SH-SY5Y (cell line): Measurements from ENCODE around the gene AGMO.

Experiments used
- GATA2 ChIP-seq: IDR thresholded peaks from 2 replicates; pipeline ENCODE4 v1.6.1; 2011; ENCODE audit warnings: mild to moderate bottlenecking, low read depth, low read length
- GATA3 ChIP-seq: IDR thresholded peaks from 2 replicates; pipeline ENCODE4 v1.6.1; 2011; ENCODE audit warnings: low read depth, mild to moderate bottlenecking, low read length, moderate library complexity

AGMO gene

GRCh38 chr7:15334536-15335263, 227.1 kb downstream of the AGMO start:
- no peak for TF ChIP-seq GATA2
- TF ChIP-seq GATA3: no peak

- no peak for TF ChIP-seq GATA2
- no peak for TF ChIP-seq GATA3
These were observed 228.9 kb downstream of the AGMO start for GRCh38 chr7:15332956-15333355.

DNA sequence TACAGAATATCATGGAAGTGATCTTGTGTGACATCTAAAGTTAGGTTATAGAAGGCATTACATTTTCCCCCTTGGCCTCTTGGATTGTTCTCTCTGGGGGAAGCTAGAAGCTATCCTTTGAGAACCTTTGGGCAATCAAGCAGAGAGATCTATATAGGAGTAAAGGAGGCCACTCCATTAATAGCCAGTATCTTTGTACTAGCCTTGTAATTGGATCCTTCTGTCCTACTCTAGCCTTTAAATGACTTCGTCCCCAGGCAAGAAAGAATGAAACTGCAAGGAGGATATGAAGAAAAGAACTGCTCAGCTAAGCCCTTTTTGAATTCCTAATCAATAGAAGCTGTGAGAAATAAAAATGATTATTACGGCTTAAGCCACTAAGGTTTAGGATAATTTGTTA, 230.9 kb downstream of the AGMO start:
- no peak for TF ChIP-seq GATA2
- no peak for TF ChIP-seq GATA3

GRCh38 chr7:15327001-15327400, 234.8 kb downstream of the AGMO start:
- no peak for TF ChIP-seq GATA3
- TF ChIP-seq GATA2: no peak

DNA sequence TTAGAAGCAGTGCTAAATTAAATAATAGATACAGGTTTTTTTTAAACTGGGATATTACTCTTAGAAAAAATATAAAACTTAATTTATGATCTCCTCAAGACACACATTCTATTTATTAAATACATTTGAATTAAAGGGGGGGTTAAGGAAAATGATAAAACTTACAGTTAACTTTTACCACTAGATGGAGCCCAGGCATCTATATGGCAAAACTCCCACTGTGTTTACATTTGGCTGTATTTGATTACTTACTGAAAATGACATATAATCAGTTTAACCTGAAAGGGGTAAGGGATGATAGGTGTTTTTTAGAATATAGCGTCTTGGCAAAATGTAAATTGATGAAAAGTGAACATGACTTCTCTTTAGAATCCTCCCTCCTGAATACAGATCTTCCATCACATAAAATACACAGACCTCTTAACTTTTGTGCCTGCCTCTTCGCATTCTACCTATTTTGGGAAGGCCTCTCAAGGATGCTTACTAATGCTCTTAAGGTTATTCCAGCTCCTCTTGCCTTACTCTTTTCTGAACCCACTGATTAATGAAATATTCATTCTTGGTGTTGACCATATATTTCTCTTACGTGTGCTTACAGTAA, 235.7 kb downstream of the AGMO start:
- no peak for TF ChIP-seq GATA3
- TF ChIP-seq GATA2: no peak

- TF ChIP-seq GATA3: no peak
- TF ChIP-seq GATA2: no peak
These were observed 238.3 kb downstream of the AGMO start for GRCh38 chr7:15323550-15323949.

- TF ChIP-seq GATA2 (no peak), GATA3 (no peak)
These were observed 244.6 kb downstream of the AGMO start for GRCh38 chr7:15317215-15317614.

DNA sequence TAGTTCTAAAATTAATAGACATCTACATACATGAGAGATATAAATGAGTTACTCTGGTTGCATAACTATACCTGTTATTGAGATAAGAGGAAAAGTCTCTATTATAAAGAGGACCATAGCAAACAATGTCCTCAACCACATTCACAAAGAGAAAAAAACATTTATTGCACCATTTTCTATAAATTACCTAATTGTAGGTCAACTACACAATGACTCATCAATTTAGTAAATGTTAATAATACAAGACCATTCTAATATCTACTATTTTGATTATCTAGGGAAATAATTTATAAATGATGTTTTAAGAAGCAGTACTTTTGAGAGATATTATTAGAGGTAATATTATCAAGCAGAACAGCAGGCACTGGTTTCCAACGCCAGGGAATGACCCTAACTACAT, 246.1 kb downstream of the AGMO start:
- TF ChIP-seq GATA2 (no peak), GATA3 (no peak)

- TF ChIP-seq GATA3 (no peak), GATA2 (no peak)
These were observed 246.9 kb downstream of the AGMO start for GRCh38 chr7:15314922-15315321.

- no peak for TF ChIP-seq GATA3
- no peak for TF ChIP-seq GATA2
These were observed 248.5 kb downstream of the AGMO start for GRCh38 chr7:15313361-15313760.

DNA sequence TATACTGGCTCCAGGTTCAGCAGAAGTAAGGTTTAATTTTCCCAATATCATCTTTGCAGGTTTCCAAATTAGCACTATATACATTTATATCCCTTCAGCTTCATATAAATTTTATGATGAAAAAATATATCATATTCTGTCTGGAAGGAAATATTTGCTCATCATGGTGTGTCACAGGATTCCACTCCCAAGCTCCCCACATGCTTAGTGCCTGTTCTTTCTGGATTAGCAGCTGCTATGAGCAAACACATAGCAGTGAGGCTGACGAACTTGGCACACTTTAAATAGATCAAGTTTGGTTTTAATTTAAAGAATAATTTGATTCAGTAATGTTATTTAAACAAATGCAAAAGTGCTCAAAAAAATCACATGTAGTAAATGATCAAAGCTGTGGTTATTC, 251.9 kb downstream of the AGMO start:
- TF ChIP-seq GATA3 (no peak), GATA2 (no peak)

DNA sequence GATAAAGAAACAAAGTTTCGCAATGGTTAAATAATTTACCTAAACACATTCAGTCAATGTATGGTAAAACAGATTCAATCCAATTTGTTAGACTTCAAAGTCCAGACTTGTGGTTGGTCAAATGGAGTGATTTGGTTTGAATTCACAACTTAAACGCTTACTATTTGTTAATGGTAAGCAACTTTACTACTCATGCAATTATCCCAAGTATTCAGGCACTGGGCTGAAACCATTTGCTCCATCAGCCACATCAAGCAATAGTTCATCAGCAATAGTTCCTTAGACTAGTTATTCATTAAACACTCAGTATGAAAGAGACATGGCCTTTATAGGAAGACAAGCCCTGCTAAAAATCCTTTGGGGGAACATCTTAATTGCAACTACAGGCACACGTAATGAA, 253.0 kb downstream of the AGMO start:
- TF ChIP-seq GATA2: no peak
- TF ChIP-seq GATA3: no peak

DNA sequence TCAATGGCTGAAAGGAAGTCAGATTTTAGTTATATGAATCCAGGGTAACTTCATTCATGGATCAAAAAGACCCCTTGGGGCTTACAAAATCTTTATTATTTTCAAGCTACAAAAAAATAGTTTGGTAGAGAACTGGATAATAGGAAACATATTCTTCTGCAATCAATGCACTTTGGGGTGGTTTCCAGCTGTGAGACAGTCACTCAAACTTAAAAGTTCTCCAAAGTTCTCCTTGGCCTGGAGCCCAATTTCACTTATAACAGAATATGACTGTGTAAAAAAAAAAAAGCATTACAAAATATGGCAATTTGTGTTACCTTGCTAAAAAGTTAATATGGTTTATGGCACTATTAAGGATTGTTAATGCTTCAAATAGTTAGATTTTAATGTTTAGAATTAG, 255.5 kb downstream of the AGMO start:
- no peak for TF ChIP-seq GATA3
- no peak for TF ChIP-seq GATA2

GRCh38 chr7:15305002-15305600, 256.7 kb downstream of the AGMO start:
- TF ChIP-seq GATA2: no peak
- TF ChIP-seq GATA3: no peak

- TF ChIP-seq GATA2: no peak
- no peak for TF ChIP-seq GATA3
These were observed 258.5 kb downstream of the AGMO start for GRCh38 chr7:15303357-15303756.
